BJ (cell line): Measurements from ENCODE around the gene TPPP2. TPM values are rescaled to one million over a fixed set of nuclear protein-coding genes. Genes with fewer than 3 reads are reported as not detected.
A peak's percentile ranks its signal among the peaks of the same experiment; 100 is the strongest.

Experiments
- CTCF ChIA-PET: fragments of 350-600 bp; formaldehyde crosslinking; extraction: SDS; loops from one replicate; lab custom pipeline; 2021; ENCODE audit warnings: antibody characterized with exemption, inconsistent platforms; lab: Yijun Ruan, JAX
- POLR2A ChIA-PET: fragments of 300-600 bp; sonication (Branson Sonifier 250); formaldehyde crosslinking; extraction: SDS; loops from one replicate; lab custom pipeline; 2021; ENCODE audit warnings: antibody characterized with exemption; lab: Charles Lee
- DNase-seq: peaks from one replicate; pipeline ENCODE4 v3.0.0-alpha.2; 2011; ENCODE audit warnings: low read depth
- H3K27me3 ChIP-seq: 2 replicates; pipeline ENCODE4 v1.6.0; 2011; ENCODE audit warnings: low read length; ENCODE audit not compliant: control insufficient read depth, insufficient read depth
- H3K36me3 ChIP-seq: 2 replicates; pipeline ENCODE4 v1.5.1; 2011; ENCODE audit warnings: low read length; ENCODE audit not compliant: control insufficient read depth, insufficient read depth
- H3K4me3 ChIP-seq: 2 replicates; pipeline ENCODE4 v1.5.1; 2011; ENCODE audit warnings: low read depth, mild to moderate bottlenecking, control low read depth, low read length
- CTCF ChIP-seq: IDR thresholded peaks from 2 replicates; pipeline ENCODE4 v1.5.1; 2011; ENCODE audit warnings: low read depth, mild to moderate bottlenecking, control low read depth, inconsistent platforms, low read length, moderate library complexity; ENCODE audit not compliant: insufficient read depth
- polyA plus RNA-seq: library from polyadenylated mRNA; depleted of rRNA; stranded (reverse); fragments of >200 nt; gene quantifications from 2 replicates; pipeline ENCODE4 v1.2.3, GENCODE V29; 2011

The TPPP2 gene
- polyA plus RNA-seq, 1 experiment = not detected

DNA sequence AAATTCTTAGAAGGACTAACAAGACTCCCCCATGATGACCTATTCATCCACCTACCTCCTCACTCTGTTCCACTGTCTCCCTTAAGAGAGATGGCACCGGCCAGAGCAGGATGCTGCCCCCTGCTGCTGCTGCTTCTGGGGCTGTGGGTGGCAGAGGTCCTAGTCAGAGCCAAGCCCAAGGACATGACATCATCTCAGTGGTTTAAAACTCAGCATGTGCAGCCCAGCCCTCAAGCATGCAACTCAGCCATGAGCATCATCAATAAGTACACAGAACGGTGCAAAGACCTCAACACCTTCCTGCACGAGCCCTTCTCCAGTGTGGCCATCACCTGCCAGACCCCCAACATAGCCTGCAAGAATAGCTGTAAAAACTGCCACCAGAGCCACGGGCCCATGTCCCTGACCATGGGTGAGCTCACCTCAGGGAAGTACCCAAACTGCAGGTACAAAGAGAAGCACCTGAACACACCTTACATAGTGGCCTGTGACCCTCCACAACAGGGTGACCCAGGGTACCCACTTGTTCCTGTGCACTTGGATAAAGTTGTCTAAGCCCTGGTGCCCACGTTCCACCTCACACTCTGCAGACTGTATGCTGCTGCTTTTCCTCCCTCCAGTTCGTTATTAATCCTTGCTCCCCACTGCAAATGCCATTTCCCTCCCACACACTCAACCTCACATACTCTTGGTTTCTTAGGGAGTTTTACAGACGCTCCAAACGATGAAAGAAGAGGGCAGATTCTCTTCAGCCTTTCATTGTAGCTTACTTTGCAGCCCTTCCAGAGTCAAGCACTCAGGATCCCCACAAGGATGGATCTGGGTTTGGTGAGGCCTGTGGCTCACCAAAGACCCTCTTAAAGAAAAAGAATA, 28.0 kb downstream of the TPPP2 start, which contains the start of gene RNASE8:
Gene RNASE8 (plus strand): TSS at position 20 of the 873 bp plus-strand sequence. CDS start 71 bp downstream, at position 91.
- ChIA-PET POLR2A (no interaction called here), CTCF (interaction anchor here (0.6 to 3.3 kb wide), 9 partner anchors 9 to 1176 kb away, joined by 3 to 18 read pairs (median 6); no protein-coding TSS in a partner anchor)
- no peaks in the 10 kb centered on the region for H3K36me3 ChIP-seq
- TF ChIP-seq CTCF = peak; percentile 39
- no peak for DNase-seq
- H3K4me3 ChIP-seq = no peak within 1 kb of the TSS
- no peaks in the 10 kb centered on the region for H3K27me3 ChIP-seq

GRCh38 chr14:21058903-21059302, 28.9 kb downstream of the TPPP2 start:
- DNase-seq = no peak
- CTCF ChIA-PET = interaction anchor here (0.6 to 3.3 kb wide), 4 partner anchors 19 to 198 kb away, joined by 3 to 18 read pairs (median 5); no protein-coding TSS in a partner anchor

DNA sequence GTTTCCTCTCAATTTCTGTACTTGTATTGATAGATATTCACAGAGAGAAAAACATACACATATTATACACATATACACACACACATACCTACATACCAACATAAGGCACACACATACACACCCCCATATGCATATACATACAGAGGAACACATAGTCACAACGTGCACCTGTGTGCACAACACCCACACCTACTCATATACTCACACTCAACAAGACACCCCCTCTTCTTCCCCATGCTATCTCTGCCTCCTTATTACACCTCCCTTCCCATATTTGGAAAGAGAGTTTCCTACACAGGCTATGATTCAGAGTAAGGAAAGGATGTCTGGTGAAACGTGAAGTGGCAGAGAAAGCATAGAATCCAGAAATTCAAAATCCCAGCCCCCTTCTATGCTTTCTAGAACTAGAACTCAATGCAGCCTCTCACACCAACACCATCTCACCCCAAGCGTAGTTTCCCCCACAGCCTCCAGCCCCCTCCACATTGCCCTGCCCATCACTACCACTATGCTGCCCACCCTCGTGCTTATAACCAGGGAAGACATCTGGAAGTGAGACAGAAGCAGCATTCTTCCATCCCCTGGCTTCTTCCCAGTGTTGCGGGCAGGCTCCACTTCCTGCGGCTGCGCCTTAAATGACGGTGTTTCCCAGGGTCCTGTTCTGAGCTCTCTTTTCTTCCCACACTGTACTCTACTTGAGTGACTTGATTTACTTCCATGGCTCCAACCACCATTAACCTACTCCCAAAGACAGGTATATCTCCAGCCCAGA, 30.0 kb downstream of the TPPP2 start:
- POLR2A ChIA-PET = no interaction called here
- CTCF ChIA-PET = interaction anchor here (0.7 to 9.5 kb wide), 7 partner anchors 9 to 45 kb away, joined by 3 to 193 read pairs (median 5); partner anchors contain the start of gene ZNF219
- H3K36me3 ChIP-seq = no peaks in the 10 kb centered on the region
- no peaks in the 10 kb centered on the region for H3K27me3 ChIP-seq
- H3K4me3 ChIP-seq = no peak overlapping the region
- no peak for DNase-seq
- TF ChIP-seq CTCF = no peak

More at GRCh38 chr14:21058903-21059302, 28.9 kb downstream of the TPPP2 start:
- no peak for TF ChIP-seq CTCF
- no peaks in the 10 kb centered on the region for H3K27me3 ChIP-seq
- no peak overlapping the region for H3K4me3 ChIP-seq
- POLR2A ChIA-PET = no interaction called here
- no peaks in the 10 kb centered on the region for H3K36me3 ChIP-seq

DNA sequence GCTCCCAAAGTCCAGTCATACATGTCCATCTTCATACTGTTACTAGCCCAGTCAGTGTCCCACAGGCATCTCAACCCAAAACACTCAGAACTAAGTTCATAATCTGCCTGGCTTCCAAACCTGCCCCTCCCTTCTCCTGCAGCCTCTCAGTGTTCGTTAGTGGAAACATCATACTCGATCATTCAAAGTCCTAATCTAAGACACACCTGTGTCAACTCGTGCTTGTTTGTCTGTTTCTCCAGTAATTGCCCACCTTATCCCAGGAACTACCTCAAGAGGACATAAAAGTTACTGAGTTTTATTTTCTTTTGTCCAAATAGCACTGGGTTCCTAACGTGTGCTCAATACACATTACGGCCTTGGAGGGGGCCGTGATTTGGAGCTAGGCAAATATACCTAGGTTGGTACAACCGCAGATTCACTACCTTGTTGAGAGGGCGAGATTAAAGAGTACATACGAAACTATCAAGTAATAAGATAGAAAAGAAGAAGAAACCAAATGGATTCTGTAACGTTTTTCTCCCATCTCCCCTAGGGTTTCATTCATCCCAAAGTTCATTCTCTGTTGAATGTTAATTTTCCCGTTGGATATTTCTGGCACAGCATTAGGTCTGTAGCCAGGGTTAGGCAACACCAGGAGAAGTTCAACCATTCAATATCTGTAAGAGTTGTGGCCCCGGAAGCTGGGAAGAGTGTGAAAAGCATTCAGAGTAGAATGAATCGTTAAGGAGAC, 30.8 kb downstream of the TPPP2 start:
- ChIA-PET CTCF (interaction anchor here (0.7 to 9.5 kb wide), 8 partner anchors 8 to 46 kb away, joined by 3 to 193 read pairs (median 4); partner anchors contain the start of gene ZNF219), POLR2A (no interaction called here)

More for the DNA sequence above, 30.8 kb downstream of the TPPP2 start:
- Histone ChIP-seq H3K27me3 (no peaks in the 10 kb centered on the region), H3K36me3 (no peaks in the 10 kb centered on the region), H3K4me3 (no peak overlapping the region)
- no peak for TF ChIP-seq CTCF
- DNase-seq = no peak
